Measurements from ENCODE around the gene AURKB.
"Not testable (repeated sequence)": the region's sequence is repeated elsewhere in the genome, so short reads cannot be mapped to it uniquely, and the experiment has no call there.

The AURKB gene

GRCh38 chr17:8224891-8225812 is 14.8 kb upstream of the AURKB start:
- DNase-seq = no peak

GRCh38 chr17:8223356-8224126 is 13.2 kb upstream of the AURKB start:
- peak; percentile 67 for DNase-seq

GRCh38 chr17:8222630-8223355 is 12.4 kb upstream of the AURKB start:
- peak; percentile 96 for DNase-seq

- no peak for DNase-seq
These were observed 11.9 kb upstream of the AURKB start for GRCh38 chr17:8222380-8222629.

GRCh38 chr17:8221663-8222379 is 11.4 kb upstream of the AURKB start:
- peak; percentile 93 for DNase-seq

- peak; percentile 94 for DNase-seq
These were observed 10.6 kb upstream of the AURKB start for GRCh38 chr17:8220783-8221662.

- not testable (repeated sequence) for DNase-seq
These were observed 3.6 kb upstream of the AURKB start for GRCh38 chr17:8214000-8214399.

GRCh38 chr17:8212312-8213180 is 2.2 kb upstream of the AURKB start:
- DNase-seq = no peak

- DNase-seq = no peak
These were observed 535 bp upstream of the AURKB start for GRCh38 chr17:8210761-8211458.

GRCh38 chr17:8206536-8206935 is 3.8 kb downstream of the AURKB start:
- no peak for DNase-seq

GRCh38 chr17:8204761-8205555 is 5.4 kb downstream of the AURKB start:
- no peak for DNase-seq

GRCh38 chr17:8192070-8192815 is 18.1 kb downstream of the AURKB start:
- DNase-seq = peak; percentile 57

- DNase-seq = no peak
These were observed 19.9 kb downstream of the AURKB start for GRCh38 chr17:8190506-8190905.

GRCh38 chr17:8189711-8190477 is 20.5 kb downstream of the AURKB start, which contains the start of gene BORCS6:
TSS of gene BORCS6 (minus strand) at chr17:8190180. CDS start at chr17:8190140, 40 bp downstream.
- DNase-seq = peak; percentile 88

- DNase-seq = no peak
These were observed 21.2 kb downstream of the AURKB start for GRCh38 chr17:8189041-8189710.

GRCh38 chr17:8188263-8188839 is 22.0 kb downstream of the AURKB start:
- no peak for DNase-seq

All from activated CD4-positive, CD25-positive, alpha-beta regulatory T cell treated with anti-CD3 and anti-CD28 coated beads, Interleukin-2, amount 50 U/mL, for 72 hours (primary cell).